Fibroblast of lung (primary cell): ENCODE measurements around the gene NCOA1.

Source experiments
- CTCF ChIP-seq, 2 donors: IDR thresholded peaks in 1 of 2; conservative IDR thresholded peaks in 1 of 2; 1 replicate in 1 of 2; 2 replicates in 1 of 2; pipeline ENCODE4 v1.5.1; 2011 to 2012; ENCODE audit warnings: low read length in 2 of 2, control low read depth in 1 of 2, inconsistent platforms in 1 of 2, low read depth in 1 of 2, mild to moderate bottlenecking in 1 of 2
- EZH2 ChIP-seq: IDR thresholded peaks from 2 replicates; pipeline ENCODE4 v1.5.1; 2012; ENCODE audit warnings: low read length, control low read depth, mild to moderate bottlenecking; ENCODE audit errors: missing control alignments

- TF ChIP-seq CTCF (conservative IDR thresholded peaks at IDR 0.05 in 1 of 2, IDR thresholded peaks at IDR 0.05 in 1 of 2; ENCODE audit: low read depth in 1 of 2, low read length in 2 of 2) (no peak), EZH2 (no peak)
These were observed 21.9 kb upstream of the NCOA1 start for GRCh38 chr2:24469148-24469650.
